Adrenal gland (tissue), 5 donors: ENCODE measurements around the gene GDF10.

Source experiments
- POLR2A ChIP-seq, 2 donors: fragments of 450-650 bp; IDR thresholded peaks; one replicate each; pipeline ENCODE4 v1.6.1; 2017; ENCODE audit warnings: antibody characterized with exemption in 2 of 2, mild to moderate bottlenecking in 2 of 2, moderate library complexity in 1 of 2
- TF ChIP-seq, protein P1 (sequence below), 6 experiments: fragments of 450-650 bp in 4 of 6; fragments of 200-600 bp in 2 of 6; sonication (generic) in 1 of 6; IDR thresholded peaks; 1 replicate in 5 of 6; 2 replicates in 1 of 6; pipeline versions ENCODE4 v1.5.1 to v1.8.0; 2016 to 2021; ENCODE audit warnings: antibody characterized with exemption in 6 of 6, mild to moderate bottlenecking in 2 of 6, moderate library complexity in 1 of 6
- donor health status: DM: no; HTN: no; CAD: no.

GRCh38 chr10:47296941-47297340, 3.1 kb upstream of the GDF10 start:
- TF ChIP-seq POLR2A (IDR thresholded peaks at IDR 0.05): no peak
- TF ChIP-seq, protein P1, sequence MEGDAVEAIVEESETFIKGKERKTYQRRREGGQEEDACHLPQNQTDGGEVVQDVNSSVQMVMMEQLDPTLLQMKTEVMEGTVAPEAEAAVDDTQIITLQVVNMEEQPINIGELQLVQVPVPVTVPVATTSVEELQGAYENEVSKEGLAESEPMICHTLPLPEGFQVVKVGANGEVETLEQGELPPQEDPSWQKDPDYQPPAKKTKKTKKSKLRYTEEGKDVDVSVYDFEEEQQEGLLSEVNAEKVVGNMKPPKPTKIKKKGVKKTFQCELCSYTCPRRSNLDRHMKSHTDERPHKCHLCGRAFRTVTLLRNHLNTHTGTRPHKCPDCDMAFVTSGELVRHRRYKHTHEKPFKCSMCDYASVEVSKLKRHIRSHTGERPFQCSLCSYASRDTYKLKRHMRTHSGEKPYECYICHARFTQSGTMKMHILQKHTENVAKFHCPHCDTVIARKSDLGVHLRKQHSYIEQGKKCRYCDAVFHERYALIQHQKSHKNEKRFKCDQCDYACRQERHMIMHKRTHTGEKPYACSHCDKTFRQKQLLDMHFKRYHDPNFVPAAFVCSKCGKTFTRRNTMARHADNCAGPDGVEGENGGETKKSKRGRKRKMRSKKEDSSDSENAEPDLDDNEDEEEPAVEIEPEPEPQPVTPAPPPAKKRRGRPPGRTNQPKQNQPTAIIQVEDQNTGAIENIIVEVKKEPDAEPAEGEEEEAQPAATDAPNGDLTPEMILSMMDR (IDR thresholded peaks at IDR 0.05): no peak
